Prostate gland (tissue), 2 donors: ENCODE measurements around the gene SAMD4A.

Source experiments
- POLR2AphosphoS5 ChIP-seq: sonication (generic); formaldehyde crosslinking; IDR thresholded peaks from one replicate; pipeline ENCODE4 v1.6.1; 2017; ENCODE audit warnings: antibody characterized with exemption
- TF ChIP-seq, protein P1 (sequence below), 4 experiments: fragments of 200-600 bp in 2 of 4; fragments of 450-650 bp in 2 of 4; sonication (generic) in 2 of 4; IDR thresholded peaks; 1 replicate in 3 of 4; 2 replicates in 1 of 4; pipeline ENCODE4 v1.5.1; 2016 to 2019; ENCODE audit warnings: antibody characterized with exemption in 4 of 4, mild to moderate bottlenecking in 2 of 4, moderate library complexity in 2 of 4

DNA sequence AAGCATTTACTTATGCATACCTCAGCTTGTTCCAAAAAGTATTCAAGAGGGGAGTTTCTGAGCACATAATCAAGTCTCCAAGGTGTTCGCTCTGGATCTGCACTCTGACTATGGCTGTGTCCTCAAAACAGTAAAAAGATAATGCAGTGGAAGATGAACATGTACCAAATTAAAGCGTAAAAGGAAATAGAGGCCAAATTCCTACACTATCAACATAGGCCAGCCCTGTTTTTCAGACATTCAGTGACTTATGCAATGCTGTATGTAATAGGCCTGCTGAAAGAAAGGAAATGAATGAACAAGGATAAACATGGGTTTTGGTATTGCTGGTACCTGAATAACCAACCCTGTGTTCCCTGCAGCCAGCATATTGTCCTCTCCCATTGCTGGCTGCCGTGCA, 115.7 kb downstream of the SAMD4A start:
- TF ChIP-seq, protein P1, sequence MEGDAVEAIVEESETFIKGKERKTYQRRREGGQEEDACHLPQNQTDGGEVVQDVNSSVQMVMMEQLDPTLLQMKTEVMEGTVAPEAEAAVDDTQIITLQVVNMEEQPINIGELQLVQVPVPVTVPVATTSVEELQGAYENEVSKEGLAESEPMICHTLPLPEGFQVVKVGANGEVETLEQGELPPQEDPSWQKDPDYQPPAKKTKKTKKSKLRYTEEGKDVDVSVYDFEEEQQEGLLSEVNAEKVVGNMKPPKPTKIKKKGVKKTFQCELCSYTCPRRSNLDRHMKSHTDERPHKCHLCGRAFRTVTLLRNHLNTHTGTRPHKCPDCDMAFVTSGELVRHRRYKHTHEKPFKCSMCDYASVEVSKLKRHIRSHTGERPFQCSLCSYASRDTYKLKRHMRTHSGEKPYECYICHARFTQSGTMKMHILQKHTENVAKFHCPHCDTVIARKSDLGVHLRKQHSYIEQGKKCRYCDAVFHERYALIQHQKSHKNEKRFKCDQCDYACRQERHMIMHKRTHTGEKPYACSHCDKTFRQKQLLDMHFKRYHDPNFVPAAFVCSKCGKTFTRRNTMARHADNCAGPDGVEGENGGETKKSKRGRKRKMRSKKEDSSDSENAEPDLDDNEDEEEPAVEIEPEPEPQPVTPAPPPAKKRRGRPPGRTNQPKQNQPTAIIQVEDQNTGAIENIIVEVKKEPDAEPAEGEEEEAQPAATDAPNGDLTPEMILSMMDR (IDR thresholded peaks at IDR 0.05) = no peak
- TF ChIP-seq POLR2AphosphoS5 = no peak
